Right cardiac atrium (tissue), 5 donors: ENCODE data around the gene SPTAN1. TPM values are rescaled to one million over a fixed set of nuclear protein-coding genes. Genes with fewer than 3 reads are reported as not detected.

Experiments used
- ATAC-seq, 2 donors: fragments of 200-7000 bp; cut with Tn5 transposase; one replicate each; pipeline versions ENCODE4 v1.8.0 to v1.9.1; 2020; ENCODE audit warnings: moderate library complexity in 2 of 2, mild to moderate bottlenecking in 1 of 2
- DNase-seq, 3 donors: peaks; one replicate each; pipeline ENCODE4 v3.0.0-alpha.2; 2020
- H3K27ac ChIP-seq: one replicate; pipeline ENCODE4 v1.5.1; 2013; ENCODE audit warnings: mild to moderate bottlenecking, low read length, control low read depth, moderate library complexity
- H3K27me3 ChIP-seq: one replicate; pipeline ENCODE4 v1.6.1; 2013; ENCODE audit not compliant: control insufficient read depth, insufficient read depth
- H3K4me1 ChIP-seq: one replicate; pipeline ENCODE4 v1.6.1; 2013; ENCODE audit warnings: low read length; ENCODE audit not compliant: control insufficient read depth, insufficient read depth
- H3K4me3 ChIP-seq: one replicate; pipeline ENCODE4 v1.5.1; 2013; ENCODE audit warnings: low read length, control low read depth
- H3K9me3 ChIP-seq: one replicate; pipeline ENCODE4 v1.6.1; 2013; ENCODE audit warnings: low read length; ENCODE audit not compliant: control insufficient read depth
- WGBS: extraction: QIAGEN DNeasy Blood & Tissue Kit; methylation state at CpG from one replicate; pipeline ENCODE4 v1.1.7; 2013; 5-methylcytosine and 5-hydroxymethylcytosine counted together
- intact Hi-C, 4 donors: fragments of 100-400 bp; cut with DNase I; formaldehyde crosslinking; loops; one replicate each; pipeline versions ENCODE4 v1.11.0 to v1.14.0; 2022 to 2023
- polyA plus RNA-seq: library from polyadenylated mRNA; stranded (reverse); fragments of 200-250 nt; gene quantifications from one replicate; pipeline ENCODE4 v1.2.3, GENCODE V29; 2013
- total RNA-seq, 4 donors: library from RNA; stranded (reverse); fragmentation: NEBNext Ultra II Directional; extraction: Animal tissue kit (Norgen Biotek cat#: 25700); gene quantifications; one replicate each; pipeline ENCODE4 v1.2.1, GENCODE V29; 2021
- donor health status: healthy with polysubstance abuse.
- donor health status: DM: no; HTN: yes; CAD: no.
- donor health status: DM: no; HTN: no; CAD: no.
- donor health status: DM: no; HTN: yes; CAD: no; lungs with severe emphysema.
- donor health status: DM: yes; HTN: yes; CAD: no.

Gene SPTAN1
- total and polyA plus RNA-seq, 5 donors: 154 to 312 (median 272) TPM

GRCh38 chr9:128633601-128634000 is 81.2 kb downstream of the SPTAN1 start:
- peaks cover 5% of the 10 kb centered on the region for H3K4me1 ChIP-seq
- H3K27me3 ChIP-seq: no peaks in the 10 kb centered on the region
- intact Hi-C loops: no loop called here
- H3K27ac ChIP-seq: no peak overlapping the region
- H3K4me3 ChIP-seq: no peak overlapping the region
- DNase-seq: peak in 2 of 3 donors; percentile 33 to 56
- H3K9me3 ChIP-seq: no peaks in the 10 kb centered on the region
- WGBS: 83% methylated on average over 11 of the region's 11 CpGs
- no peak for ATAC-seq

GRCh38 chr9:128634111-128634510 is 81.7 kb downstream of the SPTAN1 start:
- intact Hi-C loops: no loop called here
- Histone ChIP-seq H3K27me3 (no peaks in the 10 kb centered on the region), H3K9me3 (no peaks in the 10 kb centered on the region), H3K4me3 (no peak overlapping the region), H3K27ac (peak overlapping the region; percentile 4), H3K4me1 (peaks cover 2% of the 10 kb centered on the region)
- WGBS: 83% methylated on average over 10 of the region's 10 CpGs
- ATAC-seq (peak in 1 of 2 donors; percentile 0), DNase-seq (peak; percentile 11 to 41 (median 38))

DNA sequence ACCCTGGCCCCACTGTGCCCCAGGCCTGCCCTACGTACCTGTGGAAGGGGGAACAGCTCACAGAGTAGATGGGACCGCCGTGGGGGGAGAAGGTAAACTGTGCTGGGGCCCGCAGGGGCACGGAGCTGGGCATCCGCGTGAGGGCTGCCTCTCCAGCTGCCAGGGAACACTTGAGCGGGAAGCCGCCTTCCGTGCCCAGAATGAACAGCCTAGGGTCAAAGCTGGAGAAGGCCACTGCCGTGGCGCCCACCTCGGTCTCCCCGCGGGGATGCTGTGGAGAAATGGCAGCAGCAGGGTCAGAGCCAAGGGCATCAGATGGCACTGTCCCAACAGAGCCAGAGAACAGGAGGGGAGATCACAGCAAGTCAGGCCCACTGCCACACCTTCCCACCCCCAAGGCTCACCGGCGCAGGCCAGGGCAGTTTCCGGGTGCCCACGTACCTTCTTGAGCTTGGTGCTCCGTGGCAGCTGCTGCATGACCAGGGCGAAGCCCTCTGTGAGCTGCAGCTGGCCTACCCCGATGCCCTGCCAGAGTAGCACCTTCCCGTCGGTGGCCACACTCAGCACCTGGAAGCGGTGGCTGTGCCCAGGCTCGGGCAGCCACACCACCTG is 82.4 kb downstream of the SPTAN1 start:
- Histone ChIP-seq H3K9me3 (no peaks in the 10 kb centered on the region), H3K27me3 (no peaks in the 10 kb centered on the region), H3K27ac (peak overlapping the region; percentile 4), H3K4me3 (no peak overlapping the region), H3K4me1 (peaks cover 2% of the 10 kb centered on the region)
- WGBS: 62% methylated on average over 26 of the region's 26 CpGs
- ATAC-seq (peak; percentile 5), DNase-seq (peak in 2 of 3 donors; percentile 58 to 71)
- intact Hi-C loops: no loop called here

GRCh38 chr9:128635266-128636023 is 83.1 kb downstream of the SPTAN1 start:
- Histone ChIP-seq H3K4me1 (peaks cover 2% of the 10 kb centered on the region), H3K27me3 (no peaks in the 10 kb centered on the region), H3K27ac (peak overlapping the region; percentile 90), H3K4me3 (no peak overlapping the region), H3K9me3 (no peaks in the 10 kb centered on the region)
- intact Hi-C loops: no loop called here
- peak; percentile 95 to 96 (median 95) for DNase-seq
- peak; percentile 91 to 94 for ATAC-seq
- WGBS: 29% methylated on average over 20 of the region's 20 CpGs

- Histone ChIP-seq H3K9me3 (no peaks in the 10 kb centered on the region), H3K4me3 (no peak overlapping the region), H3K27me3 (no peaks in the 10 kb centered on the region), H3K4me1 (peaks cover 2% of the 10 kb centered on the region), H3K27ac (peak overlapping the region; percentile 90)
- 60% methylated on average over 16 of the region's 16 CpGs for WGBS
- intact Hi-C loops: no loop called here
- peak; percentile 34 to 58 for ATAC-seq
- DNase-seq: peak; percentile 51 to 84 (median 75)
These were observed 83.6 kb downstream of the SPTAN1 start for GRCh38 chr9:128636024-128636390.

GRCh38 chr9:128636556-128637530 is 84.5 kb downstream of the SPTAN1 start:
- ATAC-seq: peak in 1 of 2 donors; percentile 6
- intact Hi-C loops: no loop called here

GRCh38 chr9:128637656-128638055 is 85.3 kb downstream of the SPTAN1 start:
- Histone ChIP-seq H3K9me3 (no peaks in the 10 kb centered on the region), H3K4me3 (no peak overlapping the region), H3K4me1 (peaks cover 2% of the 10 kb centered on the region), H3K27ac (no peak overlapping the region), H3K27me3 (no peaks in the 10 kb centered on the region)
- WGBS: 62% methylated on average over 10 of the region's 10 CpGs
- intact Hi-C loops: no loop called here
- DNase-seq: peak; percentile 15 to 47 (median 28)
- no peak for ATAC-seq

More at GRCh38 chr9:128636556-128637530, 84.5 kb downstream of the SPTAN1 start:
- Histone ChIP-seq H3K9me3 (no peaks in the 10 kb centered on the region), H3K27me3 (no peaks in the 10 kb centered on the region), H3K27ac (peak overlapping the region; percentile 90), H3K4me1 (peaks cover 2% of the 10 kb centered on the region), H3K4me3 (no peak overlapping the region)
- 84% methylated on average over 20 of the region's 20 CpGs for WGBS
- peak; percentile 35 to 68 (median 64) for DNase-seq

DNA sequence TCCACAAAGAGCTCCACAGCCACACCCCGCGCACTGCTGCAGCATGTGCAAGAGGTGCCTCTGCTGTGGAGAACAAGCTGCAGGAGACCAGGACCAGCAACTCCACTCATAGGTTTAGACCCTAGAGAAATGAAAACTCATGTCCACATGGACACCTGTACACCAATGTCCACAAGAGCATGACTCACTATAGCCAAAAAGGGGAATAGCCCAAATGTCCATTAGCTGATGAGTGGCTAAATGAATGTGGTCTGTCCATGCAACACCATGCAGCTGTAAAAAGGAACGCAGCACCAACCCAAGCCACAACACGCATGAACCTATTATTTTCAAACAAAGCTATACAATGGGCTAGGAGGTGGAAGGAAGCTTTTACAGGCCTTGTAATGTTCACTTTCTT is 86.2 kb downstream of the SPTAN1 start:
- DNase-seq (no peak), ATAC-seq (no peak)
- 96% methylated on average over 4 of the region's 4 CpGs for WGBS
- Histone ChIP-seq H3K9me3 (no peaks in the 10 kb centered on the region), H3K27ac (no peak overlapping the region), H3K27me3 (no peaks in the 10 kb centered on the region), H3K4me1 (peaks cover 2% of the 10 kb centered on the region), H3K4me3 (no peak overlapping the region)
- intact Hi-C loops: no loop called here

DNA sequence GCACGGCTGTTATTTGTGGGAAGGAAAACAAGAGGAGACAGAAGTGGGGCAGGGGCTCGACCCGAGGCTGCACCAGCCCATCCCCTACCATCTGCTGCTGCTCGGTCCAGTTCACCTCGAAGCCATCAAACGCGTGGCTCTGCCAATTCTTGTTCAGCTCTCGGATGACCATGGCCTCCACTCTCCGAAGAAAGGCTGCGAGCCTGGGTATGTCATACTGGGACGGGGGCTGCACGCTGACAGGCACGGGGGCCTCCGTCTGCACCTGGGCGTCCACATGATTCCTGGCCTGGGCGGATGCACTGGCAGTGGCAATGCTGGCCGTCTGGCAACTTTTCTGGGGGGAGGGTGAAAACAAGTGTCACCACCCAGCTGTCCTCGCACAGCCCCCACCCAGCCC is 88.2 kb downstream of the SPTAN1 start:
- DNase-seq: peak in 2 of 3 donors; percentile 40 to 48
- no peak overlapping the region for H3K27ac ChIP-seq
- H3K27me3 ChIP-seq: no peaks in the 10 kb centered on the region
- no peak for ATAC-seq
- H3K9me3 ChIP-seq: no peaks in the 10 kb centered on the region
- 94% methylated on average over 18 of the region's 18 CpGs for WGBS
- no peaks in the 10 kb centered on the region for H3K4me1 ChIP-seq
- intact Hi-C loops: no loop called here
- no peak overlapping the region for H3K4me3 ChIP-seq

- ATAC-seq: no peak
- Histone ChIP-seq H3K4me1 (no peaks in the 10 kb centered on the region), H3K4me3 (no peak overlapping the region), H3K27me3 (no peaks in the 10 kb centered on the region), H3K9me3 (no peaks in the 10 kb centered on the region), H3K27ac (no peak overlapping the region)
- DNase-seq: peak in 2 of 3 donors; percentile 21 to 22
- intact Hi-C loops: no loop called here
- WGBS: 76% methylated on average over 12 of the region's 12 CpGs
These were observed 90.4 kb downstream of the SPTAN1 start for GRCh38 chr9:128642675-128643245.
